WTC11 (cell line): ENCODE measurements around the gene TRMT6.

Experiments used
- CTCF ChIP-seq: fragments of 200-600 bp; IDR thresholded peaks from 2 replicates; pipeline ENCODE4 v1.8.0; 2022; ENCODE audit warnings: antibody characterized with exemption
- TEAD4 ChIP-seq: sonication (generic); formaldehyde crosslinking; IDR thresholded peaks from 2 replicates; pipeline ENCODE4 v1.8.0; 2022; ENCODE audit warnings: mild to moderate bottlenecking, missing genetic modification reagents
- ZBTB21 ChIP-seq: sonication (generic); formaldehyde crosslinking; IDR thresholded peaks from 2 replicates; pipeline ENCODE4 v1.8.1; 2023; ENCODE audit warnings: mild to moderate bottlenecking, missing genetic modification reagents, borderline replicate concordance
- TF ChIP-seq, protein P1 (sequence below): sonication (generic); formaldehyde crosslinking; IDR thresholded peaks from 2 replicates; pipeline ENCODE4 v1.8.0; 2022; ENCODE audit warnings: mild to moderate bottlenecking, missing genetic modification reagents

- TF ChIP-seq, protein P1, sequence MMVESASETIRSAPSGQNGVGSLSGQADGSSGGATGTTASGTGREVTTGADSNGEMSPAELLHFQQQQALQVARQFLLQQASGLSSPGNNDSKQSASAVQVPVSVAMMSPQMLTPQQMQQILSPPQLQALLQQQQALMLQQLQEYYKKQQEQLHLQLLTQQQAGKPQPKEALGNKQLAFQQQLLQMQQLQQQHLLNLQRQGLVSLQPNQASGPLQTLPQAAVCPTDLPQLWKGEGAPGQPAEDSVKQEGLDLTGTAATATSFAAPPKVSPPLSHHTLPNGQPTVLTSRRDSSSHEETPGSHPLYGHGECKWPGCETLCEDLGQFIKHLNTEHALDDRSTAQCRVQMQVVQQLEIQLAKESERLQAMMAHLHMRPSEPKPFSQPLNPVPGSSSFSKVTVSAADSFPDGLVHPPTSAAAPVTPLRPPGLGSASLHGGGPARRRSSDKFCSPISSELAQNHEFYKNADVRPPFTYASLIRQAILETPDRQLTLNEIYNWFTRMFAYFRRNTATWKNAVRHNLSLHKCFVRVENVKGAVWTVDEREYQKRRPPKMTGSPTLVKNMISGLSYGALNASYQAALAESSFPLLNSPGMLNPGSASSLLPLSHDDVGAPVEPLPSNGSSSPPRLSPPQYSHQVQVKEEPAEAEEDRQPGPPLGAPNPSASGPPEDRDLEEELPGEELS (CRISPR knock-in tag) = no peak
- TF ChIP-seq TEAD4 (CRISPR knock-in tag) (no peak), CTCF (no peak), ZBTB21 (CRISPR knock-in tag) (no peak)
Observed at GRCh38 chr20:5933802-5934436, 16.4 kb downstream of the TRMT6 start.
